IPS DF 6.9 (cell line): ENCODE results near the gene NIPA2.
"Not testable (repeated sequence)": the region's sequence is repeated elsewhere in the genome, so short reads cannot be mapped to it uniquely, and the experiment has no call there.

ENCODE experiments used
- DNase-seq: peaks from one replicate; pipeline ENCODE4 v3.0.0-alpha.2; 2013; ENCODE audit warnings: low read depth, low spot score
- H3K27ac ChIP-seq: one replicate; pipeline ENCODE4 v1.5.1; 2013; ENCODE audit warnings: low read length, control low read depth
- H3K27me3 ChIP-seq: 2 replicates; pipeline ENCODE4 v1.6.1; 2013; ENCODE audit warnings: mild to moderate bottlenecking, low read length; ENCODE audit not compliant: control insufficient read depth, insufficient read depth
- H3K36me3 ChIP-seq: 2 replicates; pipeline ENCODE4 v1.6.1; 2013; ENCODE audit warnings: low read length; ENCODE audit not compliant: control insufficient read depth, insufficient read depth
- H3K4me1 ChIP-seq: 2 replicates; pipeline ENCODE4 v1.6.1; 2013; ENCODE audit warnings: low read length; ENCODE audit not compliant: control insufficient read depth, insufficient read depth
- H3K4me3 ChIP-seq: 2 replicates; pipeline ENCODE4 v1.5.1; 2013; ENCODE audit warnings: mild to moderate bottlenecking, low read length
- H3K9me3 ChIP-seq: 2 replicates; pipeline ENCODE4 v1.6.1; 2013; ENCODE audit warnings: low read length, inconsistent platforms; ENCODE audit not compliant: control insufficient read depth, insufficient read depth
- WGBS: extraction: QIAGEN DNeasy Blood & Tissue Kit; methylation state at CpG from one replicate; pipeline ENCODE4 v1.1.7; 2013; ENCODE audit warnings: mixed read lengths, missing lambda C conversion rate; ENCODE audit not compliant: insufficient read length, insufficient coverage; 5-methylcytosine and 5-hydroxymethylcytosine counted together

Gene NIPA2

DNA sequence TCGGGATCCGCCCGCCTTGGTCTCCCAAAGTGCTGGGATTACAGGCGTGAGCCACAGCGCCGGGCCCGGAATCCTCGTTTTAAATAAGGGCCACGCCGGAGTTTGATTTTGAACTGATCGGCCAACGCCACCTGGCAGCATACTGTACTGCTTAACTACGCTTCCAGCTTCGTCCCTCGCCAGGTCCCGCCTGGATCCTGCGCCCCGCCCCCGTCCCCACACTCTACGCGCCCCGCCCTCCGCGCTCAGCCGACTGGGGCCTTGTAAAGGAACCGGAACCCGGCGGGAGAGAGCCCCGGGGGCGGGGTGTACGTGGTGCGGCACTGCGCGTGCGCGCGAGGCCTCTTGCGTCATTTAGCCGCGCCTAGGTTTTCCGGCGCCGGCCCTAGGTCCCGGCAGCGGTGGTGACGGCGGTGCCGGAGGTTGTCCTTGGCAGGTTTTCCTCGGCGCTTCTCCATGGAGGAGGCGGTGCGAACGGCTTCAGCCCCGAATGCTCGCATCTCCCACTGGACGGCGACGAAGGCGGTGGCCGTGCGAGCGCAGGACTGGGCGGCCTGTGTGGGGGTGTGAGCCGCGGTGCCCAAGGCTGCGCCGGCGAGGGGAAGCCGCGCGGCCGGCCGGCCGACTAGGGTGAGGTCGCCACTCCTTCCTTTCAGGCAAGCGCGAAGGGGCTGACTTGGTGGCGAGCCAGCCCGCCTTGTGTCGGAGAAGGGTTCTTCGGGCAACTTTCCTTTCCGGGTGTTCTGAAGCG, at the start of gene NIPA2:
TSS of gene NIPA2 (plus strand) at position 375 of the 751 bp plus-strand sequence. CDS start 13,066 bp downstream, outside the sequence.
- Histone ChIP-seq H3K36me3 (no peaks in the 10 kb centered on the region), H3K27ac (no peak within 1 kb of the TSS)

GRCh38 chr15:22794063-22794462, 44.4 kb upstream of the NIPA2 start:
- H3K27me3 ChIP-seq, result no peaks in the 10 kb centered on the region
- DNase-seq, result no peak
- no peak overlapping the region for H3K4me3 ChIP-seq
- H3K9me3 ChIP-seq, result no peaks in the 10 kb centered on the region
- no peak overlapping the region for H3K27ac ChIP-seq
- no CpG with 5 or more reads among the region's 4 CpGs for WGBS
- 0 out of 2 replicates have a peak, but pooled peaks cover 1% of the 10 kb centered on the region for H3K4me1 ChIP-seq
- no peaks in the 10 kb centered on the region for H3K36me3 ChIP-seq

More for the DNA sequence above, at the start of gene NIPA2:
- DNase-seq, result peak; percentile 87
- no peaks in the 10 kb centered on the region; the same call in 1 of the 2 replicates for H3K4me1 ChIP-seq
- no peaks in the 10 kb centered on the region for H3K9me3 ChIP-seq
- no CpG with 5 or more reads among the region's 83 CpGs for WGBS
- H3K4me3 ChIP-seq, result peak within 1 kb of the TSS; percentile 96
- H3K27me3 ChIP-seq, result no peaks in the 10 kb centered on the region

DNA sequence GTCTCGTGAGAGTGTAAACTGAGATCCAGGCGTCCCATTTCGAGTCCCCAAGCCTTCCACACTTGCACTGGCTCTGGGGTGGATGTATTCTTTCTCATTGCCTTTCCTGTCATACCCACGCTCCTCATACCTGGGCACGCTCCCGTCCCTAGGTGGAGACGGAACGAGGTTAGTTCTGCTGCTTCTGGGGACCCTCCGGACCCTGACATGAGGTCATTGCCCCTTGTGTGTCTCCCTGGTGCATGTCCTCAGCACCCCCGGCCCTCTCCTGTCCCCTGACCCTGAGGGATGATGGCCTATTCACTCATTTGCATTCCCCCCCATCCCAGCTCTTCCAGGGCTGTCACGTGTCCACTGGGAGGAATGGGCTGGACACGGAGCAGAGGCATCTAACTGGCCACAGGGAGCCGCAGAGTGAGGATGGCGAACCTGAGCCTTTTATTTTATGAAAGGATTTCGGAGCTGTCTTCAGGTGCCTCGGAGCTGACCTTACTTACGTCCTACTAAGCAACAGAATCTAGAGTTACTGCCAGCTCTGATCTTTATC, 43.8 kb upstream of the NIPA2 start:
- 0 out of 2 replicates have a peak, but pooled peaks cover 1% of the 10 kb centered on the region for H3K4me1 ChIP-seq
- DNase-seq, result no peak
- H3K9me3 ChIP-seq, result no peaks in the 10 kb centered on the region
- H3K27ac ChIP-seq, result no peak overlapping the region
- H3K36me3 ChIP-seq, result no peaks in the 10 kb centered on the region
- H3K27me3 ChIP-seq, result no peaks in the 10 kb centered on the region
- no peak overlapping the region for H3K4me3 ChIP-seq
- no CpG with 5 or more reads among the region's 17 CpGs for WGBS

DNA sequence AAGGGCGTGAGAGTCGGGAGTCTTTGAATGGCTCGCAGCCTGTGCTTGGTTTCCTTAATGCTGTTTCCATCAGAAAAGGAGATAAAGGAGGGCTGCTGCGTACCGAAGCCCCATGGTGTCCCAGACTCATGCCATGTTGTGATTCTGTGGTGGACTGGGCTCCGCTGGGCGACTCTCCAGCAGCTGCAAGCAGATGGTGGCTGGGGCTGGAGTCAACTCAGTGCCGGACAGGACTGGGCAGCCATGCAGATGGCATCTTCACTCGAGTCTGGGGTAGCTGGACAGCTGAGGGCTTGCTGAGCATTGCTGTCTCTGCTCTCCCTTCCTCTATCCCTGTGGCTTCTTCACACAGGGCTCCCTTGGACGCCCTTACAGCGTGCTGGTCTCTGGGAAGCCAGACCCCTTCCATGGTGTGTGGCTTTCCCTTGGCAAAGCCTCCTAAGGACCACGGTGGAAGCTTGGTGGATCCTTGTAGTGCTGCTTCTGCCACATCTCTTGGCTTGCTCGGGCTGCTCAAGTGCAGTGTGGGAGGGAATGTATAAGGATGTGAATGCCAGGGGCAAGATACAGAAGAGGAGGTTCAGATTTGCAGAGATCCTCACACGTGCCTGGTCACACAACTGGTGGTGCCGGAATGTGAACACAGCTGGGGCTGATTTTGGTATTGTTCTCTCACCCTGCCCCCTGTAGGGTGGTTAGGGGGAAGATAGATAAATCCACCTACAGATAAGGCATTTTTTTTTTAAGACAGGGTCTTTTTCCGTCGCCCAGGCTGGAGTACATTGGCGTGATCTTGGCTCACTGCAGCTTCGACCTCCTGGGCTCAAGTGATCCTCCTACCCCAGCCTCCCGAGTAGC, 43.0 kb upstream of the NIPA2 start:
- no peaks in the 10 kb centered on the region for H3K9me3 ChIP-seq
- H3K27ac ChIP-seq, result no peak overlapping the region
- no CpG with 5 or more reads among the region's 20 CpGs for whole genome bisulfite sequencing
- H3K36me3 ChIP-seq, result no peaks in the 10 kb centered on the region
- 0 out of 2 replicates have a peak, but pooled peaks cover 1% of the 10 kb centered on the region for H3K4me1 ChIP-seq
- no peaks in the 10 kb centered on the region for H3K27me3 ChIP-seq
- no peak overlapping the region for H3K4me3 ChIP-seq
- no peak for DNase-seq

DNA sequence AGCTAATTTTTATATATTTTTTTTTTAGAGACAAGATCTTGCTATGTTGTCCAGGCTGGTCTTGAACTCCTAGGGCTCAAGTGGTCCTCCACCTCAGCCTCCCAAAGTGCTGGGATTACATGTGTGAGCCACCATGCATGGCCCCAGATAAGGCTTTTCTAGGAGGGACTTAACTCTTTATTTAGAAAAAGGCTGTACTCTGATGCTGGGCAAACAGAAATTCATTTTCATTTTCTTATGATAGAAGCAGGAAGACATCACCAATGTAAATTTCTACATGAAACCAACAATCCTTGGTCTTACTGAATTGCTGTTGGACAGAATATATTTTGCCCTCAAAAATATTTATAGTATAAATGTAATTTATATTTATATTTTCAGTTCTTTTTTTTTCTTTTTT, 42.4 kb upstream of the NIPA2 start:
- DNase-seq, result no peak
- Histone ChIP-seq H3K4me1 (peaks cover 1% of the 10 kb centered on the region; the same call in 1 of the 2 replicates), H3K36me3 (no peaks in the 10 kb centered on the region), H3K27me3 (no peaks in the 10 kb centered on the region), H3K9me3 (no peaks in the 10 kb centered on the region), H3K4me3 (no peak overlapping the region), H3K27ac (no peak overlapping the region)

GRCh38 chr15:22799902-22800301, 38.6 kb upstream of the NIPA2 start:
- H3K4me3 ChIP-seq, result no peak overlapping the region
- peaks cover 1% of the 10 kb centered on the region; the same call in 1 of the 2 replicates for H3K4me1 ChIP-seq
- H3K9me3 ChIP-seq, result no peaks in the 10 kb centered on the region
- H3K36me3 ChIP-seq, result no peaks in the 10 kb centered on the region
- 100% methylated on average over 1 of the region's 2 CpGs for WGBS
- H3K27me3 ChIP-seq, result no peaks in the 10 kb centered on the region
- no peak overlapping the region for H3K27ac ChIP-seq
- DNase-seq, result no peak

DNA sequence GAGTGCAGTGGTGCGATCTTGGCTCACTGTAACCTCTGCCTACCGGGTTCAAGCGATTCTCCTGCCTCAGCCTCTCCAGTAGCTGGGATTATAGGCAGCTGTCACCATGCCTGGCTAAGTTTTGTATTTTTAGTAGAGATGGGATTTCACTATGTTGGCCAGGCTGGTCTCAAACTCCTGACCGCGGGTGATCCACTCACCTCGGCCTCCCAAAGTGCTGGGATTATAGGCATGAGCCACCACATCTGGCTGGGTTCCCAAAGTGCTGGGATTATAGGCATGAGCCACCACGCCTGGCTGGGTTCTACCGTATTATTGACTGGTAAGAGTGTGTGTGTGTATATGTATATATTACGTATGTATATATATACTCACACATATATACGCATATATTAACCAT, 35.5 kb upstream of the NIPA2 start:
- no CpG with 5 or more reads among the region's 10 CpGs for WGBS
- H3K9me3 ChIP-seq, H3K27ac ChIP-seq, H3K27me3 ChIP-seq, DNase-seq, H3K4me1 ChIP-seq, H3K4me3 ChIP-seq, H3K36me3 ChIP-seq: not testable (repeated sequence)

- H3K27me3 ChIP-seq, result no peaks in the 10 kb centered on the region
- no peak overlapping the region for H3K4me3 ChIP-seq
- no peak for DNase-seq
- no CpG with 5 or more reads among the region's 11 CpGs for WGBS
- no peaks in the 10 kb centered on the region for H3K36me3 ChIP-seq
- H3K4me1 ChIP-seq, result no peaks in the 10 kb centered on the region
- H3K27ac ChIP-seq, result no peak overlapping the region
- H3K9me3 ChIP-seq, result no peaks in the 10 kb centered on the region
Observed at GRCh38 chr15:22806156-22806555, 32.3 kb upstream of the NIPA2 start.

- Histone ChIP-seq H3K36me3 (no peaks in the 10 kb centered on the region), H3K9me3 (no peaks in the 10 kb centered on the region), H3K4me1 (no peaks in the 10 kb centered on the region), H3K4me3 (no peak overlapping the region), H3K27me3 (no peaks in the 10 kb centered on the region), H3K27ac (no peak overlapping the region)
- WGBS, result no CpG with 5 or more reads among the region's 2 CpGs
- no peak for DNase-seq
Observed at GRCh38 chr15:22806664-22807063, 31.8 kb upstream of the NIPA2 start.

GRCh38 chr15:22807831-22808230, 30.6 kb upstream of the NIPA2 start:
- DNase-seq, H3K9me3 ChIP-seq, H3K4me1 ChIP-seq, H3K4me3 ChIP-seq, H3K27ac ChIP-seq, H3K36me3 ChIP-seq, H3K27me3 ChIP-seq: not testable (repeated sequence)
- no CpG with 5 or more reads among the region's 9 CpGs for WGBS
